ENCODE results near the gene KRTAP6-3.
A peak's percentile ranks its signal among the peaks of the same experiment; 100 is the strongest.

KRTAP6-3 gene

GRCh38 chr21:30563630-30564029 lies 28.6 kb upstream of the KRTAP6-3 start:
- H3K4me3 ChIP-seq (ENCODE audit: low read depth, low read length), result no peak overlapping the region
- no peak for DNase-seq (ENCODE audit: low read depth)
- TF ChIP-seq, protein P1, sequence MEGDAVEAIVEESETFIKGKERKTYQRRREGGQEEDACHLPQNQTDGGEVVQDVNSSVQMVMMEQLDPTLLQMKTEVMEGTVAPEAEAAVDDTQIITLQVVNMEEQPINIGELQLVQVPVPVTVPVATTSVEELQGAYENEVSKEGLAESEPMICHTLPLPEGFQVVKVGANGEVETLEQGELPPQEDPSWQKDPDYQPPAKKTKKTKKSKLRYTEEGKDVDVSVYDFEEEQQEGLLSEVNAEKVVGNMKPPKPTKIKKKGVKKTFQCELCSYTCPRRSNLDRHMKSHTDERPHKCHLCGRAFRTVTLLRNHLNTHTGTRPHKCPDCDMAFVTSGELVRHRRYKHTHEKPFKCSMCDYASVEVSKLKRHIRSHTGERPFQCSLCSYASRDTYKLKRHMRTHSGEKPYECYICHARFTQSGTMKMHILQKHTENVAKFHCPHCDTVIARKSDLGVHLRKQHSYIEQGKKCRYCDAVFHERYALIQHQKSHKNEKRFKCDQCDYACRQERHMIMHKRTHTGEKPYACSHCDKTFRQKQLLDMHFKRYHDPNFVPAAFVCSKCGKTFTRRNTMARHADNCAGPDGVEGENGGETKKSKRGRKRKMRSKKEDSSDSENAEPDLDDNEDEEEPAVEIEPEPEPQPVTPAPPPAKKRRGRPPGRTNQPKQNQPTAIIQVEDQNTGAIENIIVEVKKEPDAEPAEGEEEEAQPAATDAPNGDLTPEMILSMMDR (IDR thresholded peaks at IDR 0.05; ENCODE audit: control insufficient read depth, extremely low read depth, insufficient read depth), result no peak

- TF ChIP-seq, protein P1 (IDR thresholded peaks at IDR 0.05; ENCODE audit: control insufficient read depth, extremely low read depth, insufficient read depth), result no peak
- H3K4me3 ChIP-seq (ENCODE audit: low read depth, low read length), result no peak overlapping the region
- DNase-seq (ENCODE audit: low read depth), result peak; percentile 52
Observed at GRCh38 chr21:30567617-30568016, 24.6 kb upstream of the KRTAP6-3 start.

DNA sequence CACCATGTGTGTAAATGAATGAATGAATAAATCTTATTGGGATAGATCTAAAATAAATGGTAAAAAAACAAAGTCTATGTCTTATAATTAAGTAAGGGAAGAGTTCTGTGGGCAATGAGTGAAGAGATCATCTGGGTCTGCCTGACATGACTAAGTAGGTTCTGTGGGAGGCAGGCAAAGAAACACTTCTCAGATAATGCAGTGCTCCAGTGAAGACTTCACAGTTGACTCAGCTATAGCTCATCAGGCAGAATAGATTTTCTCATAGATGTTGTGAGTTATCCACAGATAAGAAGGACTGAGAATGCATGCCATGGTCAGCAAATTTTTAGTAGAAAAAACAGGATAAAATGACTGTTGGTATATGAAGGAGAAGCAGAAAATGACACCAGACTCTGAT lies 14.5 kb upstream of the KRTAP6-3 start:
- TF ChIP-seq, protein P1 (IDR thresholded peaks at IDR 0.05; ENCODE audit: control insufficient read depth, extremely low read depth, insufficient read depth), result no peak
- H3K4me3 ChIP-seq (ENCODE audit: low read depth, low read length), result no peak overlapping the region
- no peak for DNase-seq (ENCODE audit: low read depth)

DNA sequence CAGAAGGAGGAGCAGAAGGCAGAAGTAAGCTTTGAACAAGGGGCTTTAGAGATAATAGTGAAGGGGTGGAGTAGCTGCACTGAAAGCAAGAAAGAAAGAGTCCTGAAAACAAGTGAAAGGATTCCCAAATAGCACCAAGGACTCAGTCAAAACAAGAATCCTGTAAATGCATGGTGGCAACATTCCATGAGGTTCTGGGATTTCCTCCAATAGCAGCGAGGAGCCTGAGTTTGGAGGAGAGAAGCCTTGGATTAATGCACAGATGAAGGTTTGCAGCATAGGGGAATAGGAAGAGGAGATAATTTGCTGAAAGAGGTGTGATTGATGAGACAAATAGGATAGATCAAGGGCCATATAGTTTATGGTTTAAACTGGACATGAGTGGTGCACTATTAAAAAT lies 12.9 kb upstream of the KRTAP6-3 start:
- TF ChIP-seq, protein P1 (IDR thresholded peaks at IDR 0.05; ENCODE audit: control insufficient read depth, extremely low read depth, insufficient read depth), result no peak
- no peak overlapping the region for H3K4me3 ChIP-seq (ENCODE audit: low read depth, low read length)
- no peak for DNase-seq (ENCODE audit: low read depth)

DNA sequence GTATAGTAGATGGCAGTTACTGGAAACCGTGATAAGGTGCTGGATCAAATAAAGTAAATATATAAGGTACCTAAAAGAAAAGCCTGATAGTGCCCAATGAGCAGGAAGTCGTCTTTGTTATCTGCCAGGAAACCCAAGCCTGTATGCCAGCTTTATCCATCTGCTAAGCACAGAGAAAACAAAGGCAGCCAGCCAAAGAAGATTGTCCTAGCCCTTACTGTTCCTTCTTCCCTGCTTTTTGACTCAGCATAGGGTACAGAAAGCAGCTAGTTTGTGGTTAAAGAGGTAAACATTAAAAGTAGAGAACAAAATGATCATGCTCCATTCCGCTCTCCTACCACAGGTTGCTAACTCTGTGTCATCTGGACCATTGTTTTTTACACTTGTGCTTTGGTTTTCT lies 12.1 kb upstream of the KRTAP6-3 start:
- no peak overlapping the region for H3K4me3 ChIP-seq (ENCODE audit: low read depth, low read length)
- TF ChIP-seq, protein P1 (IDR thresholded peaks at IDR 0.05; ENCODE audit: control insufficient read depth, extremely low read depth, insufficient read depth), result no peak
- DNase-seq (ENCODE audit: low read depth), result peak; percentile 96

DNA sequence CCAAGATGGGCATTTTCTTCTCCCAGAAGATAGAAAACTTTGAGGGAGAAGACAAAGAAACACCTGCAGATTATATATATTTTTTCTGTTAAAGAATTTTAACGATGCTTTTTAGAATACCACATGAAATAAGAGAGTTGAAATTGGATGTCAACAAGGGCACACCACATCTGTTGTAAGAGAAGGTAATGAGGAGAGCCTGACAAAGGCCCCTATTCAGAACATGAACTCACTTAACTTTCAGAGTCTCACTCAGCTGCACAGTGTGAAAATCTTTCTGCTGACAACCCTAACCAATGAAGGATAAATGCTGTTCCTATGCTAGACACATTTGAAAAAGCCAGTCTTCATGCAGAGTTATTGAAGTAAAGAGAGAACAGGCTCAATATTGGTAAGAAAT lies 9.4 kb upstream of the KRTAP6-3 start:
- DNase-seq (ENCODE audit: low read depth), result no peak
- TF ChIP-seq, protein P1 (IDR thresholded peaks at IDR 0.05; ENCODE audit: control insufficient read depth, extremely low read depth, insufficient read depth), result no peak
- H3K4me3 ChIP-seq (ENCODE audit: low read depth, low read length), result no peak overlapping the region

- TF ChIP-seq, protein P1 (IDR thresholded peaks at IDR 0.05; ENCODE audit: control insufficient read depth, extremely low read depth, insufficient read depth), result no peak
- no peak for DNase-seq (ENCODE audit: low read depth)
- H3K4me3 ChIP-seq (ENCODE audit: low read depth, low read length), result no peak within 1 kb of the TSS
Observed at GRCh38 chr21:30590297-30590696, 1.9 kb upstream of the KRTAP6-3 start, which contains the start of gene KRTAP22-2. KRTAP22-2 (minus strand) TSS chr21:30590397.

Data from LNCaP clone FGC (cell line).